A549 treated with AZD9567 at 1 μM for 4 hours (cell line): Measurements from ENCODE around the gene BPIFB1. TPM values are rescaled to one million over a fixed set of nuclear protein-coding genes. Genes with fewer than 3 reads are reported as not detected.

Source experiments
- total RNA-seq: library from RNA; stranded (reverse); fragments of 200-300 nt; extraction: Qiagen RNA extraction; gene quantifications from 5 replicates; pipeline ENCODE4 v1.2.3, GENCODE V29; 2022; ENCODE audit not compliant: insufficient read depth

BPIFB1 gene
- total RNA-seq, result 0.11 to 0.16 TPM (median 0.13 TPM) in 3 of 5 replicates, not detected in the others

GRCh38 chr20:33282991-33283555, at the start of gene BPIFB1:
TSS of gene BPIFB1 (plus strand) at chr20:33283214. CDS start at chr20:33286074, 2,860 bp downstream.

GRCh38 chr20:33235696-33236095, 47.3 kb upstream of the BPIFB1 start, which contains the start of gene BPIFA1:
TSS of gene BPIFA1 (plus strand) at chr20:33235996. CDS start at chr20:33237712, 1,716 bp downstream.

Other genes starting within 250 kb of the BPIFB1 start
- not detected in 5 replicates for gene BPIFB3, start 229.3 kb upstream of the BPIFB1 start, total RNA-seq
- not detected in 5 replicates for gene BPIFB4, start 203.6 kb upstream of the BPIFB1 start, total RNA-seq
- gene BPIFA2, start 115.1 kb upstream of the BPIFB1 start, total RNA-seq, result 0.12 TPM in 1 of 5 replicates, not detected in the others
- not detected in 5 replicates for gene BPIFA3, start 65.9 kb upstream of the BPIFB1 start, total RNA-seq
- gene BPIFA1, start 47.2 kb upstream of the BPIFB1 start, total RNA-seq, result not detected in 5 replicates
- gene CDK5RAP1, start 118.3 kb downstream of the BPIFB1 start, total RNA-seq, result 27.1 to 37.6 TPM (median 33.5 TPM) in 5 replicates
- gene SNTA1, start 160.5 kb downstream of the BPIFB1 start, total RNA-seq, result 10.5 to 14.1 TPM (median 11.8 TPM) in 5 replicates
- gene CBFA2T2, start 206.9 kb downstream of the BPIFB1 start, total RNA-seq, result 4.5 to 7.6 TPM (median 6.6 TPM) in 5 replicates